HepG2 (cell line): ENCODE results near the gene SEH1L. TPM values are rescaled to one million over a fixed set of nuclear protein-coding genes. Genes with fewer than 3 reads are reported as not detected.
A peak's percentile ranks its signal among the peaks of the same experiment; 100 is the strongest.

Experiments
- AFF4 ChIP-seq: sonication (generic); formaldehyde crosslinking; IDR thresholded peaks from 2 replicates; pipeline ENCODE4 v1.4.0; 2020; ENCODE audit warnings: missing genetic modification reagents
- KDM5A ChIP-seq: fragments of 200-600 bp; sonication (generic); IDR thresholded peaks from 2 replicates; pipeline ENCODE4 v1.7.0; 2018; ENCODE audit warnings: antibody characterized with exemption, mild to moderate bottlenecking, low read length, borderline replicate concordance
- KLF16 ChIP-seq, 2 experiments: sonication (generic) in 1 of 2; formaldehyde crosslinking in 1 of 2; IDR thresholded peaks; 2 replicates each; pipeline versions ENCODE4 v1.6.1 to v1.8.0; 2016 to 2023; ENCODE audit warnings: missing genetic modification reagents in 2 of 2, missing compliant biosample characterization in 1 of 2
- MIER3 ChIP-seq: IDR thresholded peaks from 2 replicates; pipeline ENCODE4 v1.6.1; 2016; ENCODE audit warnings: missing compliant biosample characterization, borderline replicate concordance
- NFKBIZ ChIP-seq: IDR thresholded peaks from 2 replicates; pipeline ENCODE4 v1.6.1; 2018; ENCODE audit warnings: missing genetic modification reagents, missing compliant biosample characterization
- SIX4 ChIP-seq: sonication (generic); formaldehyde crosslinking; IDR thresholded peaks from 2 replicates; pipeline ENCODE4 v1.4.0; 2020; ENCODE audit warnings: missing genetic modification reagents
- USF2 ChIP-seq, 2 experiments: sonication (generic) in 1 of 2; formaldehyde crosslinking in 1 of 2; IDR thresholded peaks; 2 replicates each; pipeline versions ENCODE4 v1.5.1 to v1.6.1; 2011 to 2020; ENCODE audit warnings: borderline replicate concordance in 1 of 2, low read depth in 1 of 2, low read length in 1 of 2, mild to moderate bottlenecking in 1 of 2, missing genetic modification reagents in 1 of 2, moderate library complexity in 1 of 2
- ZBTB4 ChIP-seq: sonication (generic); formaldehyde crosslinking; IDR thresholded peaks from 2 replicates; pipeline ENCODE4 v1.4.0; 2020; ENCODE audit warnings: missing genetic modification reagents, mild to moderate bottlenecking, borderline replicate concordance
- ZBTB43 ChIP-seq: sonication (generic); formaldehyde crosslinking; conservative IDR thresholded peaks from 2 replicates; pipeline ENCODE4 v1.4.0; 2020; ENCODE audit warnings: missing genetic modification reagents
- ZNF24 ChIP-seq: fragments of 450-650 bp; IDR thresholded peaks from 2 replicates; pipeline ENCODE4 v1.6.1; 2017; ENCODE audit warnings: antibody characterized with exemption, mild to moderate bottlenecking
- ZNF619 ChIP-seq: sonication (generic); formaldehyde crosslinking; IDR thresholded peaks from 2 replicates; pipeline ENCODE4 v1.4.0; 2020; ENCODE audit warnings: mild to moderate bottlenecking, missing genetic modification reagents
- polyA plus RNA-seq, 8 experiments: library from polyadenylated mRNA; depleted of rRNA in 3 of 8; stranded (reverse) in 7 of 8; unstranded in 1 of 8; fragments of >200 nt; fragmentation: Illumina TruSeq in 4 of 8; extraction: Trizol in 4 of 8; gene quantifications; 2 replicates each; pipeline versions ENCODE4 v1.2.1 to v1.2.3, GENCODE V29; 2011 to 2016; ENCODE audit warnings: low read depth in 4 of 8, missing spikeins in 1 of 8, mixed read lengths in 1 of 8; ENCODE audit not compliant: insufficient read depth in 1 of 8
- total RNA-seq, 5 experiments: library from RNA; depleted of rRNA; stranded (reverse); fragments of >200 nt; fragmentation: Illumina TruSeq; extraction: Trizol; gene quantifications; 2 replicates each; pipeline ENCODE4 v1.2.3, GENCODE V29; 2016; ENCODE audit warnings: low read depth in 1 of 5

SEH1L gene
- total and polyA plus RNA-seq, 2 of the 13 experiments (the other 11 are each of a cell fraction or from before 2014, with no cell fraction given): 59.6 to 63.5 TPM

- TF ChIP-seq AFF4 (no peak), USF2 (IDR thresholded peaks at IDR 0.05; ENCODE audit: low read depth, low read length) (no peak), USF2 (CRISPR knock-in tag; IDR thresholded peaks at IDR 0.05; ENCODE audit: borderline replicate concordance) (no peak), NFKBIZ (CRISPR knock-in tag) (peak; percentile 21; the same call in 1 of the 2 replicates), MIER3 (CRISPR knock-in tag) (0 out of 2 replicates have a peak, but pooled peaks have one; percentile 16), ZNF619 (CRISPR knock-in tag) (0 out of 2 replicates have a peak, but pooled peaks have one; percentile 71), ZBTB43 (CRISPR knock-in tag) (no peak), SIX4 (CRISPR knock-in tag) (no peak), ZNF24 (no peak), KLF16 (CRISPR knock-in tag; IDR thresholded peaks at IDR 0.05) (peak in 1 of 2 experiments; percentile 61; a peak in 2 of 4 replicates), ZBTB4 (CRISPR knock-in tag) (peak; percentile 54; the same call in 1 of the 2 replicates), KDM5A (0 out of 2 replicates have a peak, but pooled peaks have one; percentile 41)
These were observed at the start of gene SEH1L (continued) for GRCh38 chr18:12947285-12948049.
